Esophagus muscularis mucosa (tissue), 3 donors: ENCODE results near the gene TPSD1.

Experiments used
- EP300 ChIP-seq: sonication (generic); formaldehyde crosslinking; IDR thresholded peaks from one replicate; pipeline ENCODE4 v1.6.1; 2017; ENCODE audit warnings: antibody characterized with exemption
- TF ChIP-seq, protein P1 (sequence below), 3 experiments: fragments of 200-600 bp in 2 of 3; fragments of 450-650 bp in 1 of 3; sonication (generic) in 2 of 3; IDR thresholded peaks; one replicate each; pipeline ENCODE4 v1.5.1; 2017 to 2019; ENCODE audit warnings: antibody characterized with exemption in 3 of 3, mild to moderate bottlenecking in 2 of 3, moderate library complexity in 1 of 3

DNA sequence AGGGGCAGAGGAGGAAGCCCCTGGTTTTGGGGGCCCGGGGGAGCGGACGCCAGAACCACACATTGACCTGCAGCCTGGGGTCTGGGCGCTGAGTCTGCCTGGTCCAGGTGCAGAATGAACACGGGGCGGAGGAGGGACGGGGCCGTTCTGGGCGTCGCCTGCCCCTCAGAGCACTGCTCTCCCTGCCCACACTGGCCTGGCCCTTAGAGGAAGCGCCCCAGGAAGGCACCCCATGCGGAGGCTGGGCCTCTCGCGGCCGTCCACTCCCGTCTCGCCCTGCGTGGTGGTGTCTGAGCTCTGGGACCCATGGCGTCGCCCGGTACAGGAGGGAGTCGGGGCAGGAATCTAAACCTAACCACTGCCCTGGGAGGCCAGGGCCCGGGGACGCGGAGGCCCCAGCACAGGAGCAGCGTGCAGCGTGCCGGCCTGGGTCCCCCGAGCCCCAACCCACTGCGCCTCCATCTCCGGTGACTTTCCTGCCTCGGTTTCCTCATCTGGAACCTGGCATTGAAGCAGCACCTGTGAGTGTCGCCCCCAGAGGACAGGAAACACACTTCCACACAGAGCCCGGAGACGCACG is 4.3 kb downstream of the TPSD1 start:
- TF ChIP-seq, protein P1, sequence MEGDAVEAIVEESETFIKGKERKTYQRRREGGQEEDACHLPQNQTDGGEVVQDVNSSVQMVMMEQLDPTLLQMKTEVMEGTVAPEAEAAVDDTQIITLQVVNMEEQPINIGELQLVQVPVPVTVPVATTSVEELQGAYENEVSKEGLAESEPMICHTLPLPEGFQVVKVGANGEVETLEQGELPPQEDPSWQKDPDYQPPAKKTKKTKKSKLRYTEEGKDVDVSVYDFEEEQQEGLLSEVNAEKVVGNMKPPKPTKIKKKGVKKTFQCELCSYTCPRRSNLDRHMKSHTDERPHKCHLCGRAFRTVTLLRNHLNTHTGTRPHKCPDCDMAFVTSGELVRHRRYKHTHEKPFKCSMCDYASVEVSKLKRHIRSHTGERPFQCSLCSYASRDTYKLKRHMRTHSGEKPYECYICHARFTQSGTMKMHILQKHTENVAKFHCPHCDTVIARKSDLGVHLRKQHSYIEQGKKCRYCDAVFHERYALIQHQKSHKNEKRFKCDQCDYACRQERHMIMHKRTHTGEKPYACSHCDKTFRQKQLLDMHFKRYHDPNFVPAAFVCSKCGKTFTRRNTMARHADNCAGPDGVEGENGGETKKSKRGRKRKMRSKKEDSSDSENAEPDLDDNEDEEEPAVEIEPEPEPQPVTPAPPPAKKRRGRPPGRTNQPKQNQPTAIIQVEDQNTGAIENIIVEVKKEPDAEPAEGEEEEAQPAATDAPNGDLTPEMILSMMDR (IDR thresholded peaks at IDR 0.05), result no peak
- TF ChIP-seq EP300, result no peak
